GM19467 (cell line): ENCODE data around the gene C2CD5.
"Not testable (repeated sequence)": the region's sequence is repeated elsewhere in the genome, so short reads cannot be mapped to it uniquely, and the experiment has no call there.

ENCODE experiments used
- ATAC-seq: cut with Tn5 transposase; IDR thresholded peaks from one replicate; pipeline ENCODE4 v1.9.1; 2021; ENCODE audit warnings: mild to moderate bottlenecking, moderate library complexity; ENCODE audit not compliant: unreplicated experiment

The C2CD5 gene

DNA sequence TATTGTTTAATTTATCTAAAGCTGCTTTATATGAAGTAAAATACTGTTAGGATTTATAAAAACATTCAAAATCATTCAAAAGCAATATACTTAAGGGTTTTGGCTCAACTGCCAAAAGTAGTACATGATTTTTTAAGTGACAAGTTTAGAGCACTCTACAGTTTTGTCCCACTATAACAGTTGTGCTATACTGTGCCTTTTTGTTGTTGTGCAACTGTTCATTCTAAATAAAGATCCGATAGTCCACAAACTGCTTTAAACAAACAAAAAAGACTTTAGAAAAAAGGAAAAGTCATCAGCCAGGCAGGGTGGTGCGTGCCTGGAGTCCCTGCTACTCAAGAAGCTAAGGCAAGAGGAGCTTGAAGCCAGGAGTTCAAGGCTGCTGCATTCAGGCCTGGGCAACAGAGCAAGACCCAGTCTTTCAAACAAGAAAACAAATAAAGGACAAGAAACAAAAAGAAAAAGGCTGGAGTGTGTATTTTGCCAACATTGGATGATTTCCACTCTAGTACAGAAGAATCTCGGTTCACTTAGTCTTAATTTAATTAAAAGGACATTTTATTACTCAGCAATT lies 7.3 kb downstream of the C2CD5 start:
- ATAC-seq = no peak

DNA sequence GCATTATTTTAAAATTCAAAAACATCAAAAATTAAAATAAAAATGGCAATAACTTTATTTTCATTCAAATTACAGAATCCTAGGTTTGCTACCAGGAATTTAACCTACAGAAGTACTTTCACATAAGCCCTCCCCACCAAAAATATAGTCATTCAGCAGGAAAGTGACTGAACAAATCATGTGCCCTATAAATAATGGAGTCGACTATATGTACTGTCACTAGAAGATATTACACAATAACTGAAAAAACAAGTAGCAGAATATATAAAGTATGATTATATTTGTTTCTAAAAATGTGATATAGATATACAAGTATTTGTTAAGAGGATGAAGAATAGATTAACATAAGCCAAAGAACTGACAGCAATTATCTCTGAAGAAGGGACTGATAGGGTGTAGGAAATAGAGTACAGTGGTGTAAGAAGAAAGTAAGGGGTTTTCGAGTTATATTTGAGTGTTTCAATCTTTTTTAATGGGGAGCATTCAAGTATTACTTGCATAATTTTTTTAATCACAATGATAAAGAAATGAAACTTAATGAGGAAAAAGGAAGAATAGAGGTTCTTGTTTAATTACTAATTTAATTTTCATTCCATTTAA lies 7.9 kb downstream of the C2CD5 start:
- no peak for ATAC-seq

- no peak for ATAC-seq
Measured at GRCh38 chr12:22535478-22535877, 8.9 kb downstream of the C2CD5 start.

DNA sequence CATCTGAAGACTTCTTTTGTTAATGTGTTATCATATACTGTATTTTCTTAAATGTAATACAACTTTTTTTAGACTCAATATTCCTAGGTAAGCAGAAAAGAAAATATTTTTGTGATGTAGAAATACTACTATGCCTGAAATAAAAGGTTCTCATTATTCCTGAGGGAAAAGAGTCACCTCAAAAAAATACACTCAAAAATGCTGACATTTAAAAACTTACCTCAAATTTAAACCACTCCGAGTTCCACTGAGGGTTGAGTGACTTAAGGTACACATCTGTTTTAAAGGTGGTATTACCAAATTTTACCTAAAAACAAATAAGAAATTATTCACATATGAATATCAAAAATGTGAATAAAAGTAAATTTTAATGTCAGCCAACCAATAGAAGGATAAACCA lies 9.3 kb downstream of the C2CD5 start:
- no peak for ATAC-seq

DNA sequence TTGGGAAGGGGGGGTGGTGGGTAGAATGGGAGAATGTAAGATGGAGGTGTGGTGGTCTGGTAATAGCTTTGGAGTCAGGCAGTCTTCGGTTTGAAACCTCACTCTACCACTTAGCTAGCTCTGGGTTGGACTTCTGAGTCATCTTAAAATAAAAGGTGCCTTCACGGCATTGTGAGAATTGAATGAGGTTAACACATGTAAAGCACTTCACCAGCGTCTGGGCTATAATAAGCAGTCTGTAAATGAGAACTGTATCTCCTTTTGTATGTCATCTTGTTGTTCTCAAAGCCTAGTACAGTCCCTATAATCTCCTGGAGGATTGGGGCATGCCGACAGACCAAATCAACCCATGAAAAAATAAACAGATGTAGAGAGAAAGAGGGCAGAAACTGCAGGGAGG lies 11.2 kb downstream of the C2CD5 start:
- no peak for ATAC-seq

DNA sequence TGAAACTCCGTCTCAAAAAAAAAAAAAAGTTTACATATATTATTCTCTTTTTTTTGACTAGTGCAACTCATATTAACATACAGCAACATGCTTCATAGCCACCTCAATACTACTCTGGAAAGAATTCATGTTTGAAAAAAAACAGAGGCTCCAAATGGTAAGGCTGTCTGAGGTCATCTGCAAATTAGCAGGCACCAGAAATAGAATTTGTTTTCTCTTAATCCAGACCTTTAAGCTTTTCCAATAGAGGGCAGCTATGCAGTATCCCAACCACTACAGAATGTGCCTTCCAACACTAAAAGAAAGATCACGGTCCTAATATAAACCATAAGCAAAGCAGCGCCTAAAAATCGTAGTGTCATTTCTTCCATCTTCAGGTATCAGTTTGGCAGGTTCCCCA lies 12.0 kb downstream of the C2CD5 start:
- ATAC-seq = no peak

- ATAC-seq = no peak
Measured at GRCh38 chr12:22531205-22531604, 13.1 kb downstream of the C2CD5 start.

GRCh38 chr12:22529281-22530060 lies 14.9 kb downstream of the C2CD5 start:
- peak; percentile 77 for ATAC-seq

DNA sequence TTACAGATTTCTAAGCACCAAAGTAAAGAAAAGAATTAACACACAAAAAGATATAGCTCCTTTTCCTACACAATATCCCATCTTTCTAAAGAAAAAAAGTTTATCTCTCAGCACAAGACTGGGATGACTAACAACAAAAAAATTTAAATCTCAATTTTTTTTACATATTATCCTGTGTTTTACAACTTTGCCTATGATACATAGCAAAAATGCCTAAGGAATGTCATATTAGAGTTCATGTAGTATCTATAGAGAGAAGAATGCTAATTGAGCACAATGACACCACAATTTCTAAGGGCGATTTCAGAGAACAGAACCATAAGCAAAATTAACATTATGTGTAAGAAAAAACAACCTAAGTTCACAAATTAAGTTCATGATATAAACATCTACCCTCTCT lies 16.3 kb downstream of the C2CD5 start:
- ATAC-seq = no peak

DNA sequence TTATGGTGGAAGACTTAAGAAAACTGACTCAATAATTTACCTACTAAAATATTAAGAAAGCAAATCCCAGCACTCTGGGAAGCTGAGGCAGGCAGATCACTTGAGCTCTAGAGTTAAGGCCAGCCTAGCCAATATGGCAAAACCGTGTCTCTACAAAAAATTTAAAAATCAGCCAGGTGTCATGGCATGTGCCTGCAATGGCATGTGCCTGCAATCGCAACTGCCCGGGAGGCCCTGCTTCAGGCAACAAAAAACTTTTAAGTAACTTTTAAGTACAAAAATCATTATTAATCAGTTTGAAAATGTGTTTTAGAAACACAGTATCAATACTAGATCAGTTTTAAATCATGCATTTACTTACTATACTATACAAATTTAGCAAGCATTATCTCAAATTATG lies 17.5 kb downstream of the C2CD5 start:
- no peak for ATAC-seq

DNA sequence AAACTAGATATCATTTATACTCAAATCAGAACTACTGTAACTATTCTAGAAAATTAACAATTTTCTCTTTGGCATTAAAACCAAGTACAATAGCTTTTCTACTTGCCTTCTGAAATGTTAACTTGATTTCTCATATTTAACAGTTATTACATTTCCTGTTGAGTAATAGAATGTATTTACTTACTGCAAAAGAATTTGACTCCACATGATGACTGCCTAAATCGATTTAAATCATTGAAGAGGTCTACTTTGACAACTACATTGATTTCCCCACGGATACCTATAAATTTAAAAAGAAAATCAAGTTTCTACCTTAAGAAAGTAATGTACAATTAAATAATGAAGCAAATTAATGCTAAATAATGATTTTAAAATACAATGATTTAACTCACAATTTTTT lies 18.9 kb downstream of the C2CD5 start:
- ATAC-seq = no peak

- ATAC-seq = no peak
Measured at GRCh38 chr12:22518998-22519397, 25.3 kb downstream of the C2CD5 start.

DNA sequence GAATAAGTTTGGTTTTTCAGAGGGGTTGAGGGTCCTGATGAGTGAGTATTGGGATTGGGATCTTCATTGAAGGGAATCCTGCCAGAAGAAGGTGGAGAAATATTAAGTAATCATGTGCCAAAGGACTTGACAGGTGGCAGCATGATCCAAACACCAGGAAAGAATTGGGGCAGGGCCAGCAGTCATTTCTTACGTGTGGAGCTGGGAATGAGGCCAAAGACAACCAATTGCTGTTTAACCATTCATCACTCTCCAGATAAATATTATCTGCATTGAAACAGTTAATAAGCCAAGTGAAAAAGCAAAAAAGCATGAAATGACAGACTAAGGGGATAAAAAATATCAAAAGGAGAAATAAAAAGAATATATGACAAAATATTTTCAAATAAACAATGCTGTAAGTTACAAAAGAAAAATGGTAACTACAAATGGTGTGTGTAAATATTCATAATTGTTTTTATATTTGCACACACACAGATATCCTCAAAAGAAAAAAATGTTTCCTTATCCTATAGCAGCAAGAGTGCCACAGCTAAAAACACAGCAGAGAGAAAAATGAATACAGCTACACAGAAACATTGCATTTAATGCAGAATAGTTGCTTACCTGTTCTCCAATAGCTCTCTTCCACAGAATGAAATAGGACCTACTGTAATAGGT lies 26.2 kb downstream of the C2CD5 start:
- ATAC-seq = no peak

DNA sequence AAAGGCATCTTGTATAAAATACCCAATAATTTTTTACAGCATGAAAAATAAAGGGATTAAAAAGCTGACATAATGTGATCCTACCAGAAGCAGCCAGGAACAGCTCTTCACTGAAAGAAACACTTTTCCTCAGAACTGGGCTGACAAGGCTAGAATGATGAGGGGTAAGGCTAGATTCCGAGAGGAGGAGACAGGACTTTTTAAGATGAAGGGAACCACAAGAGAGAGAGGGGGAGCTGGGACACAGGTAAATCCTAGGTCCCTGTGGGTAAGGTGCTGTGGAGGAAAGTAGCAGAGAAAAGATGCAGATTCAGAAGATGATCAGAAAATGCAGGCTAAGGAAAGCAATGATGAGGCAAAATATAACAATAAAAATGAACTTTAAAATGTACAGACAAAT lies 29.5 kb downstream of the C2CD5 start:
- no peak for ATAC-seq

- no peak for ATAC-seq
Measured at GRCh38 chr12:22505826-22506225, 38.5 kb downstream of the C2CD5 start.

- no peak for ATAC-seq
Measured at GRCh38 chr12:22500100-22500499, 44.2 kb downstream of the C2CD5 start.

- ATAC-seq = no peak
Measured at GRCh38 chr12:22499445-22499844, 44.9 kb downstream of the C2CD5 start.

DNA sequence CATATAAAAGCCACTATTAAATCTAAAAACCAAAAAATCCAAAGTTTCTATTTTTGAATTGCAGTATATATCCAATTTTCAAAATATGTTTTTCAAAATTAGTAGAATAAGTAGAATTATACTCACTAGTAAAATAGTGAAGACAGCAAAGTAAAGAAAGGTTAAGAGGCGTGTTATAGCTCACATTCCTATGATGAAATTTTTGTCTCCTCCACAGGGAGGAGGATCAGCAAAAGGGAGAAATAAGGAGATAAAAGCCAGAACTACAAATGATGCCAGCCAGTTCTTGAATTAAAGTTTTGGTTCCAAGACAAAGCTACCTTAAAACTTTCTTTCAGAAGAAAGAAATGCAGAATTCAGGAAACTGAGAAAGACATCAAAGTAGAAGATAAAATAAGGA lies 50.0 kb downstream of the C2CD5 start:
- ATAC-seq = no peak

GRCh38 chr12:22491034-22491433 lies 53.3 kb downstream of the C2CD5 start:
- peak; percentile 66 for ATAC-seq

DNA sequence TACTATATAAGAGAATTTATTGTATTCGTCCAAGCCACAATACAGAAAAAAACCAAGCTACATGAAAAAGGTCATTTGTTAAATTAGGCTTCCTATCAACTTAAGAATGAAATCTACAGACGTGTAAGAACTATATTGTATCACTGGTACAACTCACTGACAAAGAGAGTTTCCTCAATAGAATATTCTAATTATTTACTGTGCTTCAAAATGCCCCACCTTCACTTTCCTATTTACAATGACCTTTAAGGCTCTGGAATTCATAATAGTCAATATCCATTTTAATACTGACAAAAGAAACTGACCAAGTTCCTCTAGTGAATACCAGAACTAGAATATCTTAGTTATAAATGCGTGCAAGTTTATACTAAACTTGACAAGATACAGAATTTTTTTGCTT lies 55.9 kb downstream of the C2CD5 start:
- ATAC-seq = no peak

GRCh38 chr12:22487683-22488082 lies 56.7 kb downstream of the C2CD5 start:
- ATAC-seq = not testable (repeated sequence)

- no peak for ATAC-seq
Measured at GRCh38 chr12:22481547-22482104, 62.7 kb downstream of the C2CD5 start.
